Measurements from ENCODE around the gene UAP1L1. TPM values are rescaled to one million over a fixed set of nuclear protein-coding genes. Genes with fewer than 3 reads are reported as not detected.

Gene UAP1L1
- total RNA-seq, 1 donor from 2014 or later: 19.1 TPM

- no peaks in the 10 kb centered on the region for H3K9me3 Mint-ChIP-seq
- H3K4me1 Mint-ChIP-seq: peaks cover 7% of the 10 kb centered on the region
- H3K36me3 Mint-ChIP-seq (ENCODE audit: low read depth): no peaks in the 10 kb centered on the region
- peak; percentile 95 for DNase-seq
- intact Hi-C loops (cut with micrococcal nuclease): loop anchor here (1.0 to 10.0 kb wide), 4 partner anchors 21 to 199 kb away; partner anchors contain the start of genes LRRC26, PHPT1 and TMEM210
- peak within 1 kb of the TSS; percentile 78 for H3K4me3 Mint-ChIP-seq
- H3K27me3 Mint-ChIP-seq: peaks cover 31% of the 10 kb centered on the region
- H3K27ac Mint-ChIP-seq: peak within 1 kb of the TSS; percentile 15
Observed at GRCh38 chr9:137046088-137046787, 31.1 kb upstream of the UAP1L1 start, which contains the start of gene NPDC1. Gene NPDC1, minus strand, starts transcription at chr9:137046177. Its CDS starts 188 bp downstream, at chr9:137045989.

- intact Hi-C loops (cut with micrococcal nuclease): loop anchor here (5.0 to 10.0 kb wide), 3 partner anchors 78 to 202 kb away; partner anchors contain the start of genes LRRC26, PHPT1 and TMEM210
- Mint-ChIP-seq H3K36me3 (ENCODE audit: low read depth) (no peaks in the 10 kb centered on the region), H3K9me3 (no peaks in the 10 kb centered on the region), H3K27me3 (peaks cover 40% of the 10 kb centered on the region), H3K4me3 (no peak overlapping the region), H3K27ac (no peak overlapping the region), H3K4me1 (peaks cover 7% of the 10 kb centered on the region)
- no peak for DNase-seq
Observed at GRCh38 chr9:137048655-137049543, 28.4 kb upstream of the UAP1L1 start.

DNA sequence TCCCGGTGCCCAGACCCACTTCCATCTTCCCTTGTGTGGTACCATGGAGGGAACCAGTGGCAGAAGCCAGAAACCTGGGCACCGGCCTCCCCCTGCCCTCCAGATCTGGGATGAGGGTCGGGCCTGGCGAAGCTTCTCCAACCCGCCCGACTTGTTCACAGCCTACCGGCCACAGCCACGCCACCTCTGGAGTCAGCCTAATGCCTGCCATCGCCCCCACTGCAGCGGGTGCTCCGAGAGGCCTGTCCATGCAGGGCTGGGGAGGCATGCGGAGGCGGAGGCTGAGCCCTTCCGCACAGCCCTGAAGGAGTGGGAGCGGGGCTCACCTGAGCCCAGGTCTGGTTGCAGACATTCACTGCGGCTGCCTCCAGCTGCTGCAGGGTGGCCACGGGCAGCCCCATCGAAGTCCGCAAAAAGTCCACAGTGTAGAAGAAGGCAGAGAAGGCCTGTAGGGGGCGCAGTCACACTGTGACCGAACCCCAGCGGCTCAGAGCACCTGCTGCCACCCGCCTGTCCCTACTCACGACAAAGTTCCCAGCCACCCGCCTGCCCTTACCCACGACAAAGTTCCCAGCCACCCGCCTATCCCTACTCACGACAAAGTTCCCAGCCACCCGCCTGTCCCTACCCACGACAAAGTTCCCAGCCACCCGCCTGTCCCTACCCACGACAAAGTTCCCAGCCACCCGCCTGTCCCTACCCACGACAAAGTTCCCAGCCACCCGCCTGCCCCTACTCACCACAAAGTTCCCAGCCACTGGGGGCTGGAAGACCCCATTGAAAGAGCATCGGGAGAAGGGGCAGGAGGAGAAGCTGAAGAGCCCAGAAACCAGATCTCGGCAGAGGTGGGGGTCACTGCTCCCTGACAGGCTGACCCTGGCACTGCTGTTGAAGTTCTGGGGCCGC is 27.5 kb upstream of the UAP1L1 start:
- Mint-ChIP-seq H3K4me1 (peaks cover 5% of the 10 kb centered on the region), H3K27ac (peak overlapping the region; percentile 34), H3K9me3 (no peaks in the 10 kb centered on the region), H3K4me3 (no peak overlapping the region), H3K36me3 (ENCODE audit: low read depth) (no peaks in the 10 kb centered on the region), H3K27me3 (peaks cover 38% of the 10 kb centered on the region)
- peak; percentile 88 for DNase-seq
- intact Hi-C loops (cut with micrococcal nuclease): loop anchor here (5.0 to 10.0 kb wide), 3 partner anchors 78 to 202 kb away; partner anchors contain the start of genes LRRC26, PHPT1 and TMEM210

- Mint-ChIP-seq H3K9me3 (no peaks in the 10 kb centered on the region), H3K4me1 (peaks cover 1% of the 10 kb centered on the region), H3K36me3 (ENCODE audit: low read depth) (no peaks in the 10 kb centered on the region), H3K27ac (no peak overlapping the region), H3K4me3 (no peak overlapping the region), H3K27me3 (peaks cover 34% of the 10 kb centered on the region)
- intact Hi-C loops (cut with micrococcal nuclease): no loop called here
- no peak for DNase-seq
Observed at GRCh38 chr9:137050570-137050969, 26.7 kb upstream of the UAP1L1 start.

DNA sequence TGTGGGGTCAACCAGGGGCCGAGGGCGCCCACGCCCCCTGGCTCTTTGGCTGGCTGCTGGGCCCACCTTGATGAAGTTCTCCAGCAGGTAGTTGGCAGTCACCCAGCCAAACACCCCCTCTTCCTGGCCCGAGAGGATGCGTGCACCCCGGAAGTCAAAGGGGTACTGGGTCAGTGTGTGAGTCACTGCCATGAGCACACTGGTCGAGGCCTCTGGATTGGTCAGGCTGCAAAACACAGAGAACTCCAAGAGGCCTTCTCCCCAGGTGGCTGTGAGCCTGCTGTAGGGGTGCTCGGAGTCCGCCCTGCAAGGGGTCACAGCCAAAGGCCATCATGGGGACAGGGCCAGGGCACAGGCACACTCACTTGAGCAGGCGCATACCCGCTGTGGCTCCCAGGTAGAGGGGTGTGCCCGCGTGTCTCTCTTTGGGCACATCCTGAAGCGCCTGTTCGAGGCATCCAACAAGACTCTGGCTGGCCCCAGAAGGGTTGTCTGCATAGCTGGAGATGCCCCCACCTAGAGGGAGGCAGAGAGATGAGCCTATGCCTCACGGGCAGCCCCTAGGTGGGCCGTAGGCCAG is 26.1 kb upstream of the UAP1L1 start:
- H3K27me3 Mint-ChIP-seq: peaks cover 34% of the 10 kb centered on the region
- H3K4me3 Mint-ChIP-seq: no peak overlapping the region
- intact Hi-C loops (cut with micrococcal nuclease): no loop called here
- H3K36me3 Mint-ChIP-seq (ENCODE audit: low read depth): no peaks in the 10 kb centered on the region
- H3K9me3 Mint-ChIP-seq: no peaks in the 10 kb centered on the region
- no peak overlapping the region for H3K27ac Mint-ChIP-seq
- no peak for DNase-seq
- peaks cover 1% of the 10 kb centered on the region for H3K4me1 Mint-ChIP-seq

DNA sequence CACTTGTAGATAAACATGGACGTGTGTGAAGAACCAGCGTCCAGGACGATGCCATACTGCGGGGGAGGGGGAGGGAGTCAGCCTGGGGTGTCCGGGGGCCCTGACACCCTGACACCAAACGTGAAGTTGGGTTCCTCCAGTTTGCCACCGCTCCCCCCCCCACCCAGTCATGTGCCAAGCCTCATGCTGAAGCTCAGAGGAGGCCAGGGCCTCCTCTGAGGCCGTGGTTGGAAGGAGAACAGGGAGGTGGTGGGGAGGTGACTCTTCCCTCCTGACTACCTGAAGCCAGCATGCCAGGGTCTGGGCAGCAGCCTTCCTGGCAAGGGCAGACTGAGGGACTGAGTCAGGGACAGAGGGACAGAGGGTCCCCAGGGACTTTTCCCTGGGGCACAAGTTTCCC is 25.0 kb upstream of the UAP1L1 start:
- Mint-ChIP-seq H3K36me3 (ENCODE audit: low read depth) (no peaks in the 10 kb centered on the region), H3K4me1 (peaks cover 1% of the 10 kb centered on the region), H3K27ac (no peak overlapping the region), H3K4me3 (no peak overlapping the region), H3K9me3 (no peaks in the 10 kb centered on the region), H3K27me3 (peaks cover 34% of the 10 kb centered on the region)
- no peak for DNase-seq
- intact Hi-C loops (cut with micrococcal nuclease): no loop called here

- Mint-ChIP-seq H3K27ac (no peak overlapping the region), H3K4me1 (peaks cover 1% of the 10 kb centered on the region), H3K9me3 (no peaks in the 10 kb centered on the region), H3K27me3 (peaks cover 25% of the 10 kb centered on the region), H3K36me3 (ENCODE audit: low read depth) (no peaks in the 10 kb centered on the region), H3K4me3 (no peak overlapping the region)
- DNase-seq: no peak
- intact Hi-C loops (cut with micrococcal nuclease): no loop called here
Observed at GRCh38 chr9:137052998-137053943, 24.0 kb upstream of the UAP1L1 start.

- H3K4me3 Mint-ChIP-seq: no peak within 1 kb of the TSS
- H3K9me3 Mint-ChIP-seq: no peaks in the 10 kb centered on the region
- H3K27ac Mint-ChIP-seq: no peak within 1 kb of the TSS
- intact Hi-C loops (cut with micrococcal nuclease): no loop called here
- peaks cover 25% of the 10 kb centered on the region for H3K27me3 Mint-ChIP-seq
- peak; percentile 84 for DNase-seq
- H3K4me1 Mint-ChIP-seq: peaks cover 1% of the 10 kb centered on the region
- H3K36me3 Mint-ChIP-seq (ENCODE audit: low read depth): no peaks in the 10 kb centered on the region
Observed at GRCh38 chr9:137053944-137054931, 23.1 kb upstream of the UAP1L1 start, which contains the start of gene ENTPD2. Gene ENTPD2, minus strand, starts transcription at chr9:137054061. Its CDS starts 64 bp downstream, at chr9:137053997.

- no peaks in the 10 kb centered on the region for H3K36me3 Mint-ChIP-seq (ENCODE audit: low read depth)
- DNase-seq: no peak
Observed at GRCh38 chr9:137054932-137055384, 22.4 kb upstream of the UAP1L1 start.

GRCh38 chr9:137055385-137056364 is 21.6 kb upstream of the UAP1L1 start:
- Mint-ChIP-seq H3K27ac (no peak overlapping the region), H3K27me3 (peaks cover 13% of the 10 kb centered on the region), H3K4me1 (no peaks in the 10 kb centered on the region), H3K36me3 (ENCODE audit: low read depth) (no peaks in the 10 kb centered on the region), H3K4me3 (no peak overlapping the region), H3K9me3 (no peaks in the 10 kb centered on the region)
- no peak for DNase-seq
- intact Hi-C loops (cut with micrococcal nuclease): no loop called here

More at GRCh38 chr9:137054932-137055384, 22.4 kb upstream of the UAP1L1 start:
- Mint-ChIP-seq H3K9me3 (no peaks in the 10 kb centered on the region), H3K4me1 (no peaks in the 10 kb centered on the region), H3K4me3 (no peak overlapping the region), H3K27ac (no peak overlapping the region), H3K27me3 (peaks cover 19% of the 10 kb centered on the region)
- intact Hi-C loops (cut with micrococcal nuclease): no loop called here
